OCI-LY3 (cell line): Measurements from ENCODE around the gene OGDH.
"Not testable (repeated sequence)": the region's sequence is repeated elsewhere in the genome, so short reads cannot be mapped to it uniquely, and the experiment has no call there.

ENCODE experiments used
- H2AFZ ChIP-seq: fragments of 200-600, 300-600 bp; shearing (Covaris generic); 2 replicates; pipeline ENCODE4 v1.6.0; 2014; ENCODE audit warnings: antibody characterized with exemption, low read depth, low read length
- H3K27ac ChIP-seq: fragments of 200-600, 300-600 bp; sonication (generic); 2 replicates; pipeline ENCODE4 v1.5.1; 2014; ENCODE audit warnings: mild to moderate bottlenecking, low read length, moderate library complexity, mixed read lengths
- H3K27me3 ChIP-seq: fragments of 200-600, 300-600 bp; sonication (generic); 2 replicates; pipeline ENCODE4 v1.6.1; 2014; ENCODE audit warnings: low read depth, low read length, mixed read lengths
- H3K36me3 ChIP-seq: fragments of 200-600, 300-600 bp; sonication (generic); replicated peaks from 2 replicates; pipeline ENCODE3; 2014; ENCODE audit warnings: low read depth, low read length, mixed read lengths
- H3K4me1 ChIP-seq: fragments of 300-600, 200-600 bp; sonication (generic); 2 replicates; pipeline ENCODE4 v1.6.1; 2014; ENCODE audit warnings: low read length, mixed read lengths
- H3K4me2 ChIP-seq: fragments of 200-600, 300-600 bp; sonication (generic); 2 replicates; pipeline ENCODE4 v1.6.1; 2014; ENCODE audit warnings: low read length, mixed read lengths
- H3K4me3 ChIP-seq: fragments of 300-600, 200-600 bp; sonication (generic); 2 replicates; pipeline ENCODE4 v1.5.1; 2014; ENCODE audit warnings: antibody characterized with exemption, mild to moderate bottlenecking, low read length, moderate library complexity
- H3K79me2 ChIP-seq: fragments of 300-600, 200-600 bp; shearing (Covaris generic); 2 replicates; pipeline ENCODE4 v1.6.1; 2014; ENCODE audit warnings: mild to moderate bottlenecking, low read length, mixed read lengths
- H3K9ac ChIP-seq: fragments of 300-600, 200-600 bp; shearing (Covaris generic); 2 replicates; pipeline ENCODE4 v1.6.0; 2014; ENCODE audit warnings: mild to moderate bottlenecking, low read length, moderate library complexity
- H3K9me3 ChIP-seq: fragments of 200-600, 300-600 bp; shearing (Covaris generic); 2 replicates; pipeline ENCODE4 v1.6.1; 2014; ENCODE audit warnings: low read length, mixed read lengths; ENCODE audit not compliant: insufficient read depth
- H4K20me1 ChIP-seq: fragments of 200-600, 300-600 bp; sonication (generic); 2 replicates; pipeline ENCODE4 v1.6.1; 2016; ENCODE audit warnings: low read length, mixed read lengths; ENCODE audit not compliant: insufficient read depth
- CTCF ChIP-seq: fragments of 200-600, 300-600 bp; sonication (generic); IDR thresholded peaks from 2 replicates; pipeline ENCODE4 v1.5.1; 2014; ENCODE audit warnings: antibody characterized with exemption, low read length, low read depth
- EZH2phosphoT487 ChIP-seq: fragments of 200-600 bp; shearing (Covaris generic); IDR thresholded peaks from 2 replicates; pipeline ENCODE4 v1.6.1; 2018; ENCODE audit warnings: antibody characterized with exemption, mixed run types, low read depth

Gene OGDH

GRCh38 chr7:44713680-44714335 lies 107.4 kb downstream of the OGDH start:
- H3K27me3 ChIP-seq, result no peaks in the 10 kb centered on the region
- H4K20me1 ChIP-seq, result no peaks in the 10 kb centered on the region
- H3K27ac ChIP-seq, result no peak overlapping the region
- H3K4me3 ChIP-seq, result no peak overlapping the region
- no peaks in the 10 kb centered on the region for H3K36me3 ChIP-seq
- TF ChIP-seq CTCF (no peak), EZH2phosphoT487 (no peak)
- no peak overlapping the region for H3K4me2 ChIP-seq
- H3K79me2 ChIP-seq, result no peaks in the 10 kb centered on the region
- no peaks in the 10 kb centered on the region for H3K9me3 ChIP-seq
- no peaks in the 10 kb centered on the region for H3K4me1 ChIP-seq
- no peak overlapping the region for H2AFZ ChIP-seq
- H3K9ac ChIP-seq, result no peak overlapping the region

- H3K9me3 ChIP-seq, result peaks cover 5% of the 10 kb centered on the region; the same call in 1 of the 2 replicates
- no peak overlapping the region for H3K4me3 ChIP-seq
- H3K36me3 ChIP-seq, result no peaks in the 10 kb centered on the region
- no peaks in the 10 kb centered on the region for H4K20me1 ChIP-seq
- no peak overlapping the region for H3K4me2 ChIP-seq
- no peaks in the 10 kb centered on the region for H3K4me1 ChIP-seq
- H2AFZ ChIP-seq, result no peak overlapping the region
- no peak overlapping the region for H3K27ac ChIP-seq
- TF ChIP-seq CTCF (no peak), EZH2phosphoT487 (no peak)
- H3K79me2 ChIP-seq, result no peaks in the 10 kb centered on the region
- H3K9ac ChIP-seq, result no peak overlapping the region
- H3K27me3 ChIP-seq, result no peaks in the 10 kb centered on the region
These were observed 109.8 kb downstream of the OGDH start for GRCh38 chr7:44716205-44716604.

- Histone ChIP-seq H3K4me3 (no peak overlapping the region), H3K27me3 (no peaks in the 10 kb centered on the region), H3K27ac (no peak overlapping the region), H3K36me3 (no peaks in the 10 kb centered on the region), H3K4me2 (no peak overlapping the region), H2AFZ (no peak overlapping the region), H3K79me2 (no peaks in the 10 kb centered on the region), H3K9me3 (peaks cover 5% of the 10 kb centered on the region; the same call in 1 of the 2 replicates), H3K9ac (no peak overlapping the region), H3K4me1 (no peaks in the 10 kb centered on the region), H4K20me1 (no peaks in the 10 kb centered on the region)
- TF ChIP-seq EZH2phosphoT487 (no peak), CTCF (no peak)
These were observed 113.9 kb downstream of the OGDH start for GRCh38 chr7:44720301-44720700.

- H3K9ac ChIP-seq, result no peak overlapping the region
These were observed 117.8 kb downstream of the OGDH start for GRCh38 chr7:44724276-44724675.

GRCh38 chr7:44726250-44726649 lies 119.8 kb downstream of the OGDH start:
- not testable (repeated sequence) for H3K9ac ChIP-seq, H3K4me2 ChIP-seq, H3K27ac ChIP-seq, H3K4me1 ChIP-seq, H2AFZ ChIP-seq, H3K36me3 ChIP-seq, H3K4me3 ChIP-seq, H3K27me3 ChIP-seq, H3K9me3 ChIP-seq, H4K20me1 ChIP-seq, H3K79me2 ChIP-seq

More at GRCh38 chr7:44724276-44724675, 117.8 kb downstream of the OGDH start:
- Histone ChIP-seq H3K79me2 (no peaks in the 10 kb centered on the region), H3K27ac (no peak overlapping the region), H3K4me2 (no peak overlapping the region), H3K27me3 (no peaks in the 10 kb centered on the region), H3K9me3 (peaks cover 5% of the 10 kb centered on the region; the same call in 1 of the 2 replicates), H4K20me1 (no peaks in the 10 kb centered on the region), H3K36me3 (no peaks in the 10 kb centered on the region), H3K4me1 (no peaks in the 10 kb centered on the region), H2AFZ (no peak overlapping the region), H3K4me3 (no peak overlapping the region)
- TF ChIP-seq EZH2phosphoT487 (no peak), CTCF (no peak)
